Stimulated activated CD4-positive, alpha-beta T cell treated with anti-CD3 and anti-CD28 coated beads, Interleukin-1b, Interleukin-23, amount 100 ng/mL, for 4 hours (primary cell): ENCODE results near the gene KIF2C.
A peak's percentile ranks its signal among the peaks of the same experiment; 100 is the strongest.
"Not testable (repeated sequence)": the region's sequence is repeated elsewhere in the genome, so short reads cannot be mapped to it uniquely, and the experiment has no call there.

Experiments
- DNase-seq, 2 donors: peaks; one replicate each; pipeline ENCODE4 v3.0.0-alpha.2; 2020; ENCODE audit warnings: low read depth in 2 of 2

The KIF2C gene

DNA sequence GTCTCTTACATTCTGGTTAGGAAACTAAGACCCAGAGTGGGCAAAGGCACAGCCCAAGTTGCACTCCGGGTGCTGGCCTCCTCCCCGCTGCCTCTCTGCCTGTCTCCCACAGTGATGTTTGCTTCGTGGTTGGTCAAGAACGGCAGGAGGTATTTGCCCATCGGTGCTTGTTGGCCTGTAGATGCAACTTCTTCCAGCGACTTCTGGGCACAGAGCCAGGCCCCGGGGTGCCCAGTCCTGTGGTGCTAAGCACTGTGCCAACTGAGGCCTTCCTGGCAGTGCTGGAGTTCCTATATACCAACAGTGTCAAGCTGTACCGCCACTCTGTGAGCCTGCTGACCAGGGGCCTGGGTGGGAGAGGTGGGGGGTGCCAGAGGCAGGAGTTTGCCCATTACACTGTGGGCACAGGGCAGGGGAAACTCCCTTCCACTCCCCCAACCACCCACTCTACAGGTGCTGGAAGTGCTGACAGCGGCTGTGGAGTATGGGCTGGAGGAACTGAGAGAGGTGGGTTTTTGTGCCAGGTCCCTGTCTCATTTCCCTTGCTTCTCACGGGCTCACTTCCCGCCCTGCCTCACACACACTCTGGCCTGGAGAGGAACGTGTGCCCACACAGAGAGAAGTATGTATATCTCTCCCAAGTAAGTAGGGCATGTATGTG is 70.6 kb downstream of the KIF2C start:
- peak; percentile 25 to 35 for DNase-seq

DNA sequence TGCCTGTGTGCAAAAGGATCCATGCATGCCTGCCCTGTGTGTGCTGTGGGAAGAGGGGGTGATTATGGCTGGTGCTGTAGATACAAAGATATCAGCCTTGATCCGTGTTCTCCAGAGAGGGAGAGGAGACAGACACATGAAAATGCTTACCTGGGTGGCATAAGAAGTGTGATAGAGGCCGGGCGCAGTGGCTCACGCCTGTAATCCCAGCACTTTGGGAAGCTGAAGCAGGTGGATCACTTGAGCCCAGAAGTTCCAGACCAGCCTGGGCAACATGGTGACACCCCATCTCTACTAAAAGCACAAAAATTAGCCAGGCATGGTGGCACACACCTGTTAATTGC is 71.1 kb downstream of the KIF2C start:
- DNase-seq: not testable (repeated sequence)

- no peak for DNase-seq
Observed at GRCh38 chr1:44811234-44811633, 71.6 kb downstream of the KIF2C start.

- no peak for DNase-seq
Observed at GRCh38 chr1:44812822-44813543, 73.3 kb downstream of the KIF2C start.

- not testable (repeated sequence) for DNase-seq
Observed at GRCh38 chr1:44815926-44816325, 76.3 kb downstream of the KIF2C start.

DNA sequence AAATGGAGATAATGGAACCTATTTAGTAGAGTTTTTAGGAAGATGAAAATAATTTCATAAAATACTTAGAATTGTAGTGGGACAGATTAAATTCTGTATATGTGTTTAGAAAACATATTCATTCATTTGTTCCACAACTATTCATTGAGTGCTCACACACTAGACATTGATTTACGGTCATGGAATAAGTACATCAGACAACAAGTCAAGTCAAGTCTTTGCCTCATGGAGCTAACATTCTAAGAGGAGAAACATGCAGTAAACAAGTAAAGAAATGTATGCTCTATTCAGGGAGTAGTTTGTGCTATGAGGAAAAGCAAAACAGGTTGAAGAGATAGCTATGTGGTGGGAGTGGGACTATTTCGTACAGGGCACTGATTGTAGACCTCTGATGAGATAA is 77.7 kb downstream of the KIF2C start:
- no peak for DNase-seq
